ENCODE results near the gene APOBEC3G. TPM values are rescaled to one million over a fixed set of nuclear protein-coding genes. Genes with fewer than 3 reads are reported as not detected.

The APOBEC3G gene
- polyA plus RNA-seq, 3 donors = 33.3 to 73.6 (median 64.5) TPM

GRCh38 chr22:39028281-39028680 is 48.8 kb upstream of the APOBEC3G start:
- H3K27me3 ChIP-seq (ENCODE audit: control insufficient read depth in 2 of 2, insufficient read depth in 2 of 2, low read length in 2 of 2) = no peaks in the 10 kb centered on the region
- WGBS (ENCODE audit: insufficient coverage) = 99% methylated on average over 11 of the region's 11 CpGs
- H3K4me3 Mint-ChIP-seq = no peak overlapping the region
- no peak for DNase-seq
- no peak overlapping the region for H2AFZ ChIP-seq (ENCODE audit: insufficient read depth, low read depth, low read length, poor library complexity, severe bottlenecking)
- H3K9me3 Mint-ChIP-seq = no peaks in the 10 kb centered on the region
- no peaks in the 10 kb centered on the region for H3K79me2 ChIP-seq (ENCODE audit: insufficient read depth, low read length)
- peaks cover 20 to 21% of the 10 kb centered on the region in 2 donors for H3K36me3 Mint-ChIP-seq
- H3K9me3 ChIP-seq (replicated peaks in 1 of 2; ENCODE audit: control insufficient read depth in 1 of 2, insufficient read depth in 1 of 2, low read length in 2 of 2) = no peaks in the 10 kb centered on the region
- no peak overlapping the region for H3K9ac ChIP-seq (ENCODE audit: insufficient read depth, low read length, poor library complexity, severe bottlenecking)
- no peaks in the 10 kb centered on the region for H4K20me1 ChIP-seq (ENCODE audit: insufficient read depth, low read length)
- no peak overlapping the region for H3K27ac ChIP-seq (ENCODE audit: low read depth in 1 of 2, low read length in 2 of 2)
- H3K4me3 ChIP-seq (replicated peaks in 1 of 3; ENCODE audit: low read depth in 2 of 3, low read length in 3 of 3) = no peak overlapping the region
- no peak overlapping the region for H3K4me2 ChIP-seq (replicated peaks; ENCODE audit: extremely low read depth, low read length, poor library complexity, severe bottlenecking)
- no peak overlapping the region for H3K27ac Mint-ChIP-seq
- H3K4me1 ChIP-seq (ENCODE audit: control insufficient read depth in 1 of 2, insufficient read depth in 2 of 2, low read length in 2 of 2) = peaks cover 0 to 2% of the 10 kb centered on the region in 2 donors
- no peaks in the 10 kb centered on the region for H3K27me3 Mint-ChIP-seq (ENCODE audit: low read depth in 3 of 3)
- TF ChIP-seq CTCF (IDR thresholded peaks at IDR 0.05) = no peak
- intact Hi-C loops (cut with micrococcal nuclease) = no loop called here
- peaks cover 8% of the 10 kb centered on the region for H3K4me1 Mint-ChIP-seq
- peaks cover 2 to 9% of the 10 kb centered on the region in 2 donors for H3K36me3 ChIP-seq (replicated peaks in 1 of 2; ENCODE audit: control insufficient read depth in 1 of 2, insufficient read depth in 2 of 2, low read length in 2 of 2)

GRCh38 chr22:39029227-39029626 is 47.8 kb upstream of the APOBEC3G start:
- no peaks in the 10 kb centered on the region for H3K9me3 Mint-ChIP-seq
- no peak overlapping the region for H3K9ac ChIP-seq (ENCODE audit: insufficient read depth, low read length, poor library complexity, severe bottlenecking)
- no peak overlapping the region for H3K27ac ChIP-seq (ENCODE audit: low read depth in 1 of 2, low read length in 2 of 2)
- no peak overlapping the region for H3K4me2 ChIP-seq (replicated peaks; ENCODE audit: extremely low read depth, low read length, poor library complexity, severe bottlenecking)
- peaks cover 0 to under 1% of the 10 kb centered on the region in 2 donors for H3K36me3 ChIP-seq (replicated peaks in 1 of 2; ENCODE audit: control insufficient read depth in 1 of 2, insufficient read depth in 2 of 2, low read length in 2 of 2)
- H3K4me3 Mint-ChIP-seq = no peak overlapping the region
- H3K27me3 ChIP-seq (ENCODE audit: control insufficient read depth in 2 of 2, insufficient read depth in 2 of 2, low read length in 2 of 2) = no peaks in the 10 kb centered on the region
- H4K20me1 ChIP-seq (ENCODE audit: insufficient read depth, low read length) = no peaks in the 10 kb centered on the region
- peaks cover 0 to 2% of the 10 kb centered on the region in 2 donors for H3K4me1 ChIP-seq (ENCODE audit: control insufficient read depth in 1 of 2, insufficient read depth in 2 of 2, low read length in 2 of 2)
- no peak for TF ChIP-seq CTCF (IDR thresholded peaks at IDR 0.05)
- H3K79me2 ChIP-seq (ENCODE audit: insufficient read depth, low read length) = no peaks in the 10 kb centered on the region
- no peaks in the 10 kb centered on the region for H3K9me3 ChIP-seq (replicated peaks in 1 of 2; ENCODE audit: control insufficient read depth in 1 of 2, insufficient read depth in 1 of 2, low read length in 2 of 2)
- H3K4me3 ChIP-seq (replicated peaks in 1 of 3; ENCODE audit: low read depth in 2 of 3, low read length in 3 of 3) = no peak overlapping the region
- H3K27me3 Mint-ChIP-seq (ENCODE audit: low read depth in 3 of 3) = peaks cover 0 to 1% (median 0%) of the 10 kb centered on the region in 3 donors
- H3K36me3 Mint-ChIP-seq = peaks cover 11 to 12% of the 10 kb centered on the region in 2 donors
- H2AFZ ChIP-seq (ENCODE audit: insufficient read depth, low read depth, low read length, poor library complexity, severe bottlenecking) = no peak overlapping the region
- peaks cover 8% of the 10 kb centered on the region for H3K4me1 Mint-ChIP-seq
- intact Hi-C loops (cut with micrococcal nuclease) = no loop called here
- WGBS (ENCODE audit: insufficient coverage) = 94% methylated on average over 11 of the region's 13 CpGs
- H3K27ac Mint-ChIP-seq = no peak overlapping the region
- DNase-seq = no peak
